ENCODE measurements around the gene ING2. TPM values are rescaled to one million over a fixed set of nuclear protein-coding genes. Genes with fewer than 3 reads are reported as not detected.

The ING2 gene
- polyA plus RNA-seq, 1 donor (not counting 4 experiments of a cell fraction or from before 2014, with no cell fraction given), result 16.1 TPM

DNA sequence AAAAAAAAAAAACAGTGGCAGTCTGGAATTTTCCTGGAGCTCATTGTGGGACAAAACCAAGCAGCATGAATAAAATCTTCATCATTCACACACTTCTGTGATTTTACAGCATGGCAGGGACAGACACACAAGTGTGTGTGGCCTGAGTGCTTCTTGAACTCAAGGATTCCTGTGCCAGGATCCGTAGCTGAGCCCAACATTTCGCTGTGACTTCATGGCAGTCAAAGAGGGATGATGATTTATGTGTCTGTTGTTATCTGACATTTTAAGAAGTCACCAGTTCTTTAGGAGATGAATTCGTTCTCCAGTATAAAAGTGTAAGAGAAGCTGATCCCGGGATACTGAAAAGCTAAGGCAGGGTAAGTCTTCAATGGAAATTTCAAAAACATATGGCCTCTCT is 57.0 kb downstream of the ING2 start:
- H3K4me1 ChIP-seq (ENCODE audit: control insufficient read depth, extremely low read depth, insufficient read depth, low read length), result peaks cover 4% of the 10 kb centered on the region
- DNase-seq (ENCODE audit: low read depth, low spot score) (no peak), FAIRE-seq (no peak)
- no peaks in the 10 kb centered on the region for H3K9me1 ChIP-seq (ENCODE audit: control insufficient read depth, extremely low read depth, insufficient read depth, low read length)
- no peaks in the 10 kb centered on the region for H4K20me1 ChIP-seq (ENCODE audit: control insufficient read depth, extremely low read depth, insufficient read depth, low read length)
- H3K27ac ChIP-seq (ENCODE audit: control insufficient read depth, insufficient read depth, low read length), result no peak overlapping the region
- no peak overlapping the region for H2AFZ ChIP-seq (ENCODE audit: control insufficient read depth, low read length)
- H3K4me3 ChIP-seq (ENCODE audit: control insufficient read depth in 2 of 3, extremely low read depth in 1 of 3, insufficient read depth in 2 of 3, low read depth in 1 of 3, low read length in 3 of 3), result no peak overlapping the region
- dilution Hi-C loops (cut with MboI; ENCODE audit: extremely low pct_ligation_motif_present, low sequenced_read_pairs), result no loop called here
- TF ChIP-seq, protein P1, sequence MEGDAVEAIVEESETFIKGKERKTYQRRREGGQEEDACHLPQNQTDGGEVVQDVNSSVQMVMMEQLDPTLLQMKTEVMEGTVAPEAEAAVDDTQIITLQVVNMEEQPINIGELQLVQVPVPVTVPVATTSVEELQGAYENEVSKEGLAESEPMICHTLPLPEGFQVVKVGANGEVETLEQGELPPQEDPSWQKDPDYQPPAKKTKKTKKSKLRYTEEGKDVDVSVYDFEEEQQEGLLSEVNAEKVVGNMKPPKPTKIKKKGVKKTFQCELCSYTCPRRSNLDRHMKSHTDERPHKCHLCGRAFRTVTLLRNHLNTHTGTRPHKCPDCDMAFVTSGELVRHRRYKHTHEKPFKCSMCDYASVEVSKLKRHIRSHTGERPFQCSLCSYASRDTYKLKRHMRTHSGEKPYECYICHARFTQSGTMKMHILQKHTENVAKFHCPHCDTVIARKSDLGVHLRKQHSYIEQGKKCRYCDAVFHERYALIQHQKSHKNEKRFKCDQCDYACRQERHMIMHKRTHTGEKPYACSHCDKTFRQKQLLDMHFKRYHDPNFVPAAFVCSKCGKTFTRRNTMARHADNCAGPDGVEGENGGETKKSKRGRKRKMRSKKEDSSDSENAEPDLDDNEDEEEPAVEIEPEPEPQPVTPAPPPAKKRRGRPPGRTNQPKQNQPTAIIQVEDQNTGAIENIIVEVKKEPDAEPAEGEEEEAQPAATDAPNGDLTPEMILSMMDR (optimal IDR thresholded peaks at IDR 0.05 in 1 of 3, IDR thresholded peaks at IDR 0.05 in 1 of 3, conservative IDR thresholded peaks at IDR 0.05 in 1 of 3; ENCODE audit: extremely low read depth in 1 of 3, insufficient read depth in 2 of 3, low read length in 3 of 3), result no peak
- TF ChIP-seq EZH2 (IDR thresholded peaks at IDR 0.05; ENCODE audit: low read length), result no peak
- H3K9me3 ChIP-seq (ENCODE audit: control insufficient read depth, low read depth, low read length), result no peaks in the 10 kb centered on the region
- peaks cover 6% of the 10 kb centered on the region for H3K27me3 ChIP-seq (ENCODE audit: control insufficient read depth, extremely low read depth, insufficient read depth, low read length)
- no peaks in the 10 kb centered on the region for H3K36me3 ChIP-seq (ENCODE audit: control insufficient read depth in 2 of 2, extremely low read depth in 1 of 2, insufficient read depth in 2 of 2, low read length in 2 of 2)
- H3K79me2 ChIP-seq (ENCODE audit: control insufficient read depth, insufficient read depth, low read length), result no peaks in the 10 kb centered on the region
- H3K4me2 ChIP-seq (ENCODE audit: control insufficient read depth, extremely low read depth, insufficient read depth, low read depth, low read length), result no peak overlapping the region
- H3K9ac ChIP-seq (ENCODE audit: control insufficient read depth, extremely low read depth, insufficient read depth, low read length), result no peak overlapping the region

Other genes with a start within 250 kb of the ING2 start
- gene CLDN22, start 184.8 kb upstream of the ING2 start, polyA plus RNA-seq, result 0.03 TPM in 1 of 3 replicates, not detected in the others
- gene CLDN24, start 182.6 kb upstream of the ING2 start, polyA plus RNA-seq, result not detected in 3 replicates
- gene CDKN2AIP, start 60.4 kb upstream of the ING2 start, polyA plus RNA-seq, result 10.3 to 13.6 TPM (median 10.3 TPM) in 3 replicates
- 12.1 to 25.5 TPM (median 17.4 TPM) in 3 replicates for gene RWDD4, start 154.1 kb downstream of the ING2 start, polyA plus RNA-seq
- 30.8 to 42.5 TPM (median 33.2 TPM) in 3 replicates for gene TRAPPC11, start 154.2 kb downstream of the ING2 start, polyA plus RNA-seq

Data from keratinocyte (primary cell).